ENCODE data around the gene MYCL.

MYCL gene

GRCh38 chr1:39901714-39902459 is at the start of gene MYCL:
Gene MYCL (minus strand): TSS chr1:39901917. CDS start chr1:39901434, 483 bp downstream.
- peak; percentile 95 for DNase-seq

- no peak for DNase-seq
Observed at GRCh38 chr1:39949891-39950290, 48.2 kb upstream of the MYCL start.

DNA sequence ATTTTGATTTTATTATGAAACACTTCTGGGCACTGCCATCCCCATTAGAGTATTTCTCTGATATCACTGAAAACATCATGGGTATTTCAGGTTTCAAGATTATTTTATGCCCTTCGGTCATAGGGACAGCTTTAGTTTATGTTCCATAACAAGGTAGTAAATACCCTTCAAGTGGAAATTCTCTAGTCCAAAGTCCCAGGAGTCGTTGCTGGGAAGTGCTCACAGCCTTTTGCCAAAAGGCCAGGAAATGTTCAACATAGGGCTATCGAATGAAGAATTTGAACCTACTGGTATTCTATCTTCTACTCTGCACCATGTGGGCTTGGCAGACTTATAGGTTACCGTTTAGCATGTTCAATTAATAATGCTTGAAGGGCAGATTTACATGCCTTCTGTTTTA is 45.5 kb upstream of the MYCL start:
- no peak for DNase-seq

- no peak for DNase-seq
Observed at GRCh38 chr1:39946216-39946615, 44.5 kb upstream of the MYCL start.

DNA sequence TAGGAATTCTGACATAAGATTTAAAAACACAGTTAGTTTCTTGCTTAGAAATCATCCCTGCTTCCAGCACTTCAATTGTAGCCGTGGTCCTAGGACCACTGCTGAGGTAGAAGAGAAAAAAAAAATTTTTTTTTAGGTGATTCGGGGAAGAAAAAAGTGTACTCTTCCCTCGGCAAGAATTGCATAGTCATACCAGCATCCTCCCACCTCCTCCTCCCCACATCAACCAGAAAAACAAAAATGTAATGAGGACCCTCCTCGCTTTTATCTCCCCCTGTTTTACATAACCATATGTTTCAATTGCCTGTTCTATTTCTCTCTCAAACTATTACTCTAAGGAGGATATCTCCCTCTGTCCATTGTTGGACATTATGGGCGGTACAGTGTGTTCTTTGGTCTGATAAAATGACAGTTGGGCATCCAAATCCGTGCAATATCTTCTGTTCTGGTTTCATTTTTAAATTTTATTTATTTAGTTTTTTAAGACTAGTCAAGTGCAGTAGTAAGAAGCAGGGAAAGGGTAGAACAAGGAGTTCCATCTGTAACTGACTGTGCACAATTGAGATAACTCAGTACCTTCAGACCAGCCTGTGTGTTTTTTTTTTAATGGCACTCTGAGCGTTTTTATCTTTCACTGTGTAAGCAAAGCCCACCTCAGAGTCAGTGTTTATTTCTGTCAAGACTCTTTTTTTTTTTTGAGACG is 42.8 kb upstream of the MYCL start:
- no peak for DNase-seq

GRCh38 chr1:39943471-39944290 is 42.0 kb upstream of the MYCL start:
- DNase-seq, result no peak

- no peak for DNase-seq
Observed at GRCh38 chr1:39940980-39941871, 39.5 kb upstream of the MYCL start.

- no peak for DNase-seq
Observed at GRCh38 chr1:39940253-39940652, 38.5 kb upstream of the MYCL start.

DNA sequence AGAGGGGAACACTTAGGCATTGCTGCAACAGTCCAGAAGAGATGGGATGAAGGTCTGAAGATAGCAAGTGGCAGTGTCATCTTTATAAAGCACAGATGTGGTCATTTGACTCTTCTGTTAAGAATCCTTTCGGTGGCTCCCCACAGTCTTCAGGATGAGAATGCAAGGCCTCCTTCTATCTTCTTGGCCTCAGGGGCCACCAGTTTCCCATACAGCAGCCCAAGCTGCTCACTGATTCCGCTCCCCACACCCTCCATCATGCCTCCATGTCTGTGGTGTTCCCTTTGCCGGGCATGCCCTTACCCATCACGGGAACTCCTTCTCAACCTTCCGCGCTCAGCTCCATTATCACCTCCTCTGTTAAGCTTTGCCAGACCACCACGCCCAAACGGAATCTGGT is 37.1 kb upstream of the MYCL start:
- no peak for DNase-seq

DNA sequence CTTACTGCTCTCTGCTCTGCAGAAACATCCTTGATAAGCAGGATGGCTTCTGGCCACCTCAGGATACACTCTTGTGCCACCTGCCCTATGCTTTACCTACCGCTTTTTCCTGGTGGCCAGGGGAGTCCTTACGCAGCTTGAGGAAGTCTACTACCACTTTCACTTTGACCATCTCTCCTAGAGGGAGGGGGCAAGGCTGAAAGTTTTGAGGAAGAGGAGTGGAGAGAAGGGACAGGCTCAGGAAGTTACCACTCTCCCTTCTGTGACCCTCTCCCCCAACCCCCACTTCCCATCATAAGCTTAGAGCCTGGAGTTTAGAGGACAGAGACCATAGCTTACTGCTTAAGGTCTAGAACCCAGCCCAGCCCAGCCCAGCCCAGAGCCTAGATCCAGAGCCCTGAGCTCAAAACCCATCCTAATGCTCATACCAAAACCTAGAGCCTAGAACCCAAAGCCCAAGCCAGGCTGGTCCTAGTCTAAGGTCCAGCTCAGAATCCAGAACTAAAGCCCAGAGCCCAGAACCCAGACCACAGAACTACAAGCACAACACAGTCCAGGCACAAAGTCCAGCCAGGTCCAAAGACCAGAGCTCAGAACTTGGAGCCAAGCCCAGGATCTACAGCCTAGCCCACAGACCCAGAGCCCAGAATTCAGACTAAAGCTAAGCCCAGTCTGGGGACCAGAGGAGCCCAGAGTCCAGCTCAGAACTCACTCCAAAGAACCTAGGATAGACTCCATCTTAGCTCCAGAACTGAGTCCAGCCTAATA is 35.2 kb upstream of the MYCL start:
- DNase-seq, result no peak

DNA sequence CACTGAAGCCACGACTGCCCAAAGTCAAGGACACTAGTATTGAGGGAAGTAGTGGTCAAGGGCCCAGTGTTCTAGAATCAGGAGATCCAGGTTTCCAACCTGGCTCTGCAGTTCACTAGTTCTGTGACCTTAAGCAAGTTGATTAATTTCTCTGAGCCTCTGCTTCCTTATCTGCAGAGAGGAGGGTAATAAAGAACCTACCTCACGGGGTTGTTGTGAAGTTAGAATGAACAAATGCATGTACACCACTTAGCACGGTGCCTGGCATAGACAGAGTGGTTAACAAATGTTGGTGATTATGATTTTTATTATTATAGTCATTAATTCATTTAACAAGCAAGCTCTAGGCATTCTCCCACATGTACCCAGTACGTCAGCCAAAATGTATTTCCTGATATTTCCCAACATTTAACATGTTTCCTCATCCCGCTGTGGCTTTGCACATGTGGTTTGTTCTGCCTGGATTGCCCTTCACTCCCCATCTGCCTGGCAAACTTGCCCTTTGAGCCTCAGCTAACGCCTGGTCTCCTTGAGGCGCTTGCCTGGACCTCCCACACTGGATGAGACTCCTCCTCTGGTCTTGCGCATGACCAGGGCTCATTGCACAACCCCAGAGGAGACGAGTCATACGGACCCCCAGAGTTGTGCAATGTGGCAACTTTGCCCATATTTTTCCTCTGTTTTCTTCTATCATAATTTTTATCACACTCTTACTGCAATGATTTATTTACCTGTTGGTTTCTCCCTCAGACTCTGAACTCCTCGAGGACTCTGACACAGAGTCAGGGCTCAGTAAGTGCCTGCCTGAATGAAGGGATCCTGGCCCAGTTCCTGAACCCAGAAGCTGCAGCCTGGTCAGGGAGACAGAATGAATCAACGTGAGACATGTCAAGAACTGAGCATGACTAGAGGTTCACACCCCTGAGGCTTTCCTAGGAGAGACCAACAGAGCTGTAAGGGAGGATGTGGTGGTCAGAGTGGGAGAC is 32.5 kb upstream of the MYCL start:
- no peak for DNase-seq

- no peak for DNase-seq
Observed at GRCh38 chr1:39928809-39929587, 27.3 kb upstream of the MYCL start.

DNA sequence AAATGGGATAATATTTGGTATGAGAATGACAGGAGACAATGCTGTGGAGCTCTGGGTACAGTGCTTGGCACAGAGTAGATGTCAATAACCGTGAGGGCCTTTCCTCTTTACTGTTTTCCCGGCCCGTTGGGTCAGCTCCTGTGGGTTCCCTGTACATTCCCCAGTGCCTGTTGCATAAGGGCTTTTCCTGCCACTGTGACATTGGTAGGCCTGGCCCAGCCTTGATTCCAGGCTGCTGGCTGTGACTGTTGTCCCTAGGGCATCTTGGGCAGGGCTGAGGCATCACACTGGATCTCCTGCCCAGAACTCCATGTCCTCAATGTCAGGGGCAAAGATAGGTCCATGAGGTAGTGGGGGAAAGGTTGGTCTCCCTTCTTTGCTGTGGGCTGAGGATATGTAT is 25.8 kb upstream of the MYCL start:
- DNase-seq, result no peak

DNA sequence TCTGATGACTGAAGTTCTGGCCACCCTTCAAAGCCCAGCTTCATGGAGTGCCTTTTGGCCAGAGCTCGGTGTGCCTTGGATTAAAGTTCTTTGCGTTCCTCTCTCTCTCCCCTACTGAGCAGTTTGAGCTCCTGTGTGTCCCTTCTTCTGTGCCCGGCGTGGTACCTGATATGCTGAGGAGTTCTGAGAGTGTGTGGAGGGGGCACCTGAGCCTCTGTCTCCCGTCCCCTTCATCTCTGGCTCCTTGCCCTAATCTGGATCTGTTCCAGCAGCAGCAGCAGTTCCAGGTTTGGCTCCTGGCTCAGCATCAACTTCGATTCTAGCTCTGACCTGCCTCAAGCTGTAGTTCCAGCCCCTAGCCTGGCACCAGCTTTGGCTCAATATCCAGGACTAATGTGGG is 25.1 kb upstream of the MYCL start:
- peak; percentile 64 for DNase-seq

DNA sequence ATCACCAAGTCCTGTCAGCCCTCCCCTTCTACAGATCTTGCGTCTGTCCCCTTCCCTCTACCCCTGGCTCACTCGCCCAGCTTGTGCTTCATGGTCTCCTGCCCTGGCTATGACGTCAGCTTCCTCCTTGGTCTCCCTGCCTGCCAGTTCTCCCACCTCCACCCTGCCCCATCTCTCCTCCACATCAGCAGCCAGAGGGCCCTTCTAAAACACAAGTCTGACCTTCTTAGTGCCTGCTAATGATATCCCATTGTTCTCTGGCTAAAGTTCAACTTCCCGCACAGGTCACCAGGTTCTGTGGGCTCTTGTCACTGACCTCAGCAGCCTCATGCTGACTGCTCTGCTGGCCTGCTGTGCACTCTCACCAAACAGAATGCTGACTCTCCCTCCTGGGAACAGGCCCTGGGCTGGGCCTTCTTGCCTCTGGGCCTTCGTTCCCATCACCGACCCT is 24.7 kb upstream of the MYCL start:
- no peak for DNase-seq

GRCh38 chr1:39925721-39926342 is 24.1 kb upstream of the MYCL start:
- no peak for DNase-seq

GRCh38 chr1:39922251-39922688 is 20.6 kb upstream of the MYCL start:
- no peak for DNase-seq

- DNase-seq, result peak; percentile 61
Observed at GRCh38 chr1:39919545-39919944, 17.8 kb upstream of the MYCL start.

DNA sequence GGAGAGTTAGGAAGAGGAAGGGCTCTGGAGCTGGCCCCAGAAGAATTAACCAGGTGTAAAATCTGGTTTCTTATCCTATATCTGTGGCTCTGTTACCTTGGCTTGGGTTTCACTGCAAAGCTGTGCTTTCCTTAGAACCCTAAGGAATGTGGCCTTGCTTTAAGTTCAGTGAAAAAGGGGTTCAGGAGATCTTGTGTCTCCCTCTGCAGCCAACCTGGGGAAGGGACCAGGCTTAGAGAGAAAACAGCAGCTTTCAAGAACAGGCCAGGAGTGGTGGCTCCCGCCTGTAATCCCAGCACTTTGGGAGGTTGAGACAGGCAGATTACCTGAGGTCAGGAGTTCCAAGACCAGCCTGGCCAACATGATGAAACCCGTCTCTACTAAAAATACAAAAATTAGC is 16.1 kb upstream of the MYCL start:
- DNase-seq, result no peak

Data from NCI-H2171 (cell line).